KG1 (cell line): ENCODE results near the gene SCRT2.

Source experiments
- DNase-seq: peaks from one replicate; lab custom pipeline; 2025; lab: John Stamatoyannopoulos, UW

The SCRT2 gene

DNA sequence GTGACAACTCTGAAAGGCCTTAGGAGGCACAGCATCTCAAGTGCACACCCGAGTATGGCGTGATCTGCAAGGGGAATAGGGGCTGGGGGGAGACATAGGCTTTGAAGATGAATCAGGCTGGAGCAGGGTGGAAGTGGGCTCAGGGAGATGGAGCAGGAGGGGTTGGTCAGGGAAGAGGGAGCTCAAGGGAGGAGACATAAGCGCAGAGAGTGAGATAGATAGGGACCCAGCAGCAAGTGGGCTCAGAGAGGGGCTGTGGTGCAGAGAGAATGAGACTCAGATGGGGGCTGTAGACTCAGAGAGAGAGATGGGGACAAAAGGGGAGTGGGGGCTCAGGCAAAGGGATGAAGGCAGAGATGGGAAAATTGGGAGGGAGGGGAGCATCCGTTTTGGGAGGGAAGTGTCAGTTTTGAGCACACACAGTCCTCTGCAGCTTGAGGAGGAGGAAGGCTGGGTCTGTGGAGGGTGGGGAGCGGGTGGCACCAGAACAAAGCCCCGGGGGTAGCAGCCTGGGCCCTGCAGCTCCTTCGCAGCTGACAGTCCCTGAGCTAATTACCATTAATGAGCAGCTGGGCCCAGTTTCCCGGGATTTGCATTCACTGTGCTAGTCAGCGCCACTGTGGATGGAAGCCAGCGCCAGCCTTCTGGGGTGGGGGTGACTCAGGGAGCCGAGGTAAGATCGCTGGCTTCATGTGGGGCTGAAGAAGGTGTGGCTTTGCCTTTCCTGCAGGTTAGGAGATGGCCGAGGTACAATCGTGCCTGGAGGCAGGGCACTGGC is 41.3 kb downstream of the SCRT2 start:
- DNase-seq: no peak

GRCh38 chr20:631101-631500 is 44.5 kb downstream of the SCRT2 start:
- DNase-seq: no peak

- DNase-seq: no peak
Measured at GRCh38 chr20:626579-626978, 49.0 kb downstream of the SCRT2 start.

- peak; percentile 8 for DNase-seq
Measured at GRCh38 chr20:625360-625932, 50.2 kb downstream of the SCRT2 start.

GRCh38 chr20:623704-624103 is 51.9 kb downstream of the SCRT2 start:
- no peak for DNase-seq

DNA sequence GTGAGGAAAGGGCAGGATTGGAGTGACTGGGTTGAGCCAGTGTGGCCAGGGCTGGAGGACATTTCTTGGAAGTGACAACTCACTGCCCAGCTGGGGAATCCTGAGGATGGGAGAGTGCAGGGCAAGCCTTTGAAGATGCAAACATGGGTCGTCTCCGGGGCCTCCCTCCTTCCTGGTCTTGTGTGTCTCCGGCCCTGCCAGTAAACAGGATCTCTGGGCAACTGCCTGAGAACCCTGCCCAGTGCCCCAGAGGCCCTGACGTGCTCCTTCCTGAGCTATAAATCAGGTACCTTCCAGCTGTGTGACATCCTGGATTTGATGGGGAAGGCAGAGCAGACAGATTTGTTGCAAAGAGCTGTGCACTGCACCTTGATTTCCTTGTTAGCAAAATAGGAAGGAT is 52.6 kb downstream of the SCRT2 start:
- DNase-seq: no peak

GRCh38 chr20:622161-622560 is 53.4 kb downstream of the SCRT2 start:
- DNase-seq: no peak

- no peak for DNase-seq
Measured at GRCh38 chr20:621125-621756, 54.4 kb downstream of the SCRT2 start.

DNA sequence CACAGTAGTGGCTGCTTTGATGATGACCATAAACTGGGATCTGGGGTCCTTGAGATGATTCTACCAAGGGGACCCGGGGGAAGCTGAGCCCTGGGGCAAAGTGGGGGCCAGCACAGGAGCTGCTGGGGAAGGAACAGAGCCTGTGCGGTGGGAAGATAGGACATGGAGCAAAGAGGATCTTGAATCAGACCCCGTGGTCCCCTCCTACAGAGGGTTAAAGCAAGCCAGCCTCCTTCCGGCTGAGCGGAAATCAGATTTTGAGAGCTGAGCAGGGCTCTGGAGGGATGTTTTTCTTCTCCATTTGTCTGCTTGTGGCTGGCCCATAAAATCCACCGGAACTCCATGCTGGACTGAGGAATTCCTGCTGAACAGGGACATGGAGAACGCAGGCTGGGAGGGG is 55.4 kb downstream of the SCRT2 start:
- no peak for DNase-seq

DNA sequence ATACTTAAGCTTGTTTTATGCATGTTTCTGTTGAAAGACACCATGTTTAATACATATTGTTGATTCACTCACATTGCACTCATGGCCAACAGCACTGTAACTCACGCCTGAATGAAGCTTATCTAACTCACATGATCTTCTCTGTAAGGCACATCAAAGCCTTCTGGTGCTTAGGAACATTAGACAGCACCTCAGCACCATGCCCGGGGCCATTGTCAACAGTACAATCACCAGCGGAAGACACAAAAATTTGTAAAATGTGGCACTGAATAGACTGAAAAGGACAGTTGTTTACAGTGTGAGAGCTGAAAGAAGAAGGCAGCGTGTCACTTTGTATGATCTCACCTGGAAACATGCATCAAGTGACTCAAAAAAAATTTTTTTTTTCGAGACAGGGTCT is 56.6 kb downstream of the SCRT2 start:
- no peak for DNase-seq

GRCh38 chr20:617934-618690 is 57.5 kb downstream of the SCRT2 start:
- DNase-seq: no peak

- DNase-seq: no peak
Measured at GRCh38 chr20:615514-615913, 60.1 kb downstream of the SCRT2 start.

DNA sequence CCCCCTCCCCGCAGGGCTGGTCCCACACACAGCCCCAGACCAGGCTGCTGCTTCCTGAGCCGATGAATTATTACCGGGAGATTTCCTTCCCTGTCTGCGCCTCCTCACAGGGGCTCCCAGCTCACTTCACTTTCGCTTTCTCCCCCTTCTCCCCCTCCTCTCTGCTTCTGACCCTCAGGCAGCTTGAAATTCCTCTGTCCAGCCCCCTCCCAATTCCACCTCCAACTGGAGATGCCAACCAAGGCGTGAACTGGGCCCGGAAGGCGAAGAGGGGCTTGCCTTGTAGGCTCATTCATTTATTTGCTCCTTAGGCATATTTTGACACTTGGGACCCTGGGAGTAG is 63.8 kb downstream of the SCRT2 start:
- no peak for DNase-seq
